Stimulated activated CD4-positive, alpha-beta T cell treated with anti-CD3 and anti-CD28 coated beads, TNF-alpha, amount 100 ng/mL, for 1 hour (primary cell): ENCODE measurements around the gene DSEL.

Experiments used
- DNase-seq, 3 donors: peaks; one replicate each; pipeline ENCODE4 v3.0.0-alpha.2; 2020; ENCODE audit warnings: low read depth in 3 of 3, low spot score in 1 of 3

Gene DSEL

GRCh38 chr18:67504739-67505138 lies 11.8 kb downstream of the DSEL start:
- no peak for DNase-seq

GRCh38 chr18:67500522-67501205 lies 15.9 kb downstream of the DSEL start:
- no peak for DNase-seq

GRCh38 chr18:67496469-67496868 lies 20.1 kb downstream of the DSEL start:
- DNase-seq = no peak

- no peak for DNase-seq
These were observed 30.0 kb downstream of the DSEL start for GRCh38 chr18:67486534-67486933.

- no peak for DNase-seq
These were observed 30.9 kb downstream of the DSEL start for GRCh38 chr18:67485655-67486054.

- DNase-seq = no peak
These were observed 32.1 kb downstream of the DSEL start for GRCh38 chr18:67484458-67484857.

- no peak for DNase-seq
These were observed 32.6 kb downstream of the DSEL start for GRCh38 chr18:67483952-67484351.

GRCh38 chr18:67483237-67483636 lies 33.3 kb downstream of the DSEL start:
- no peak for DNase-seq

GRCh38 chr18:67478249-67478648 lies 38.3 kb downstream of the DSEL start:
- DNase-seq = no peak

- no peak for DNase-seq
These were observed 39.0 kb downstream of the DSEL start for GRCh38 chr18:67477522-67477921.

- DNase-seq = no peak
These were observed 39.9 kb downstream of the DSEL start for GRCh38 chr18:67476585-67476984.

- DNase-seq = no peak
These were observed 40.8 kb downstream of the DSEL start for GRCh38 chr18:67475673-67476072.

GRCh38 chr18:67468038-67468437 lies 48.5 kb downstream of the DSEL start:
- DNase-seq = no peak

- no peak for DNase-seq
These were observed 49.3 kb downstream of the DSEL start for GRCh38 chr18:67467188-67467587.

GRCh38 chr18:67464499-67464898 lies 52.0 kb downstream of the DSEL start:
- DNase-seq = no peak

- no peak for DNase-seq
These were observed 52.7 kb downstream of the DSEL start for GRCh38 chr18:67463829-67464228.

- DNase-seq = no peak
These were observed 59.8 kb downstream of the DSEL start for GRCh38 chr18:67456711-67457110.
